Measurements from ENCODE around the gene ST6GALNAC3. TPM values are rescaled to one million over a fixed set of nuclear protein-coding genes. Genes with fewer than 3 reads are reported as not detected.

ST6GALNAC3 gene
- total and polyA plus RNA-seq, 2 donors, result 1.2 to 1.8 TPM

DNA sequence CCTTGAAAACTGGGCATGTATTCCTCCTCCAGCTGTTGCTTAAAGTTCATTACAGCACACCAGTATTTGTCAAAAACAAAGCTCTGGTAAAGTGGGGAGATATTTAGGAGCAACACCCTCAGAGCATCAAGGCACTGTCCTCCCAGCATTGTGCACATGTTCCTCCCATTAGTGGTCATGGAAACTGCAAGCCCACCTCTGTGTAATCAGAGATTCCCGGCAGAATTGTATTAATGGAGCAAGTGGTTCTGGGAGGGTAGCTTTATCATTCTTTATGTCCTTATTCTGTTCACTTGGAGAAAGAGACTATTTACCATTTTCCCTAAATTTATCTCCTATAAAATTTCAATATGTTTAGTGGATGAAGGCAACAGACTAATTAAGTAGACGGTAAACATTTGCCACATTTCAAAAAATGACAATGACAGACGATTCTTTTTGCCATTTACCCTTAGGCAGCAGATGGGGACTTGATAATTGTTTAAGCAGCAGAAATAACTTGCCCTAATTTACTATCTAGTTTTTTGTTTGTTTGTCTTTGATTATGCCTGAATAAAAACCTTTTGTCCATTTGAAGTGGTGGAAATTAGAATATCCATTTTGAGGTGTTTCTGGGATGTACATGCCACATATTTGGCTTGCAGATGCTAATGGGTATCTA is 503.1 kb downstream of the ST6GALNAC3 start:
- Histone ChIP-seq H3K27ac (ENCODE audit: low read depth in 1 of 2, low read length in 1 of 2) (no peak overlapping the region), H3K9me3 (ENCODE audit: control insufficient read depth in 2 of 2, insufficient read depth in 1 of 2, low read length in 1 of 2) (no peaks in the 10 kb centered on the region), H3K4me3 (ENCODE audit: low read length in 2 of 2) (no peak overlapping the region), H3K4me1 (ENCODE audit: control insufficient read depth in 2 of 2, insufficient read depth in 2 of 2, low read length in 2 of 2) (no peaks in the 10 kb centered on the region), H3K36me3 (ENCODE audit: control insufficient read depth in 2 of 2, insufficient read depth in 2 of 2, low read length in 1 of 2) (no peaks in the 10 kb centered on the region), H3K27me3 (ENCODE audit: control insufficient read depth in 2 of 2, insufficient read depth in 1 of 2, low read length in 1 of 2) (no peaks in the 10 kb centered on the region)
- DNase-seq (ENCODE audit: low read depth in 6 of 9, low spot score in 9 of 9), result no peak
- WGBS, result 94% methylated on average over 3 of the region's 3 CpGs

- H3K9me3 ChIP-seq (ENCODE audit: control insufficient read depth in 2 of 2, insufficient read depth in 1 of 2, low read length in 1 of 2), result no peaks in the 10 kb centered on the region
- no peaks in the 10 kb centered on the region for H3K4me1 ChIP-seq (ENCODE audit: control insufficient read depth in 2 of 2, insufficient read depth in 2 of 2, low read length in 2 of 2)
- no peak overlapping the region for H3K4me3 ChIP-seq (ENCODE audit: low read length in 2 of 2)
- H3K27me3 ChIP-seq (ENCODE audit: control insufficient read depth in 2 of 2, insufficient read depth in 1 of 2, low read length in 1 of 2), result no peaks in the 10 kb centered on the region
- H3K27ac ChIP-seq (ENCODE audit: low read depth in 1 of 2, low read length in 1 of 2), result no peak overlapping the region
- H3K36me3 ChIP-seq (ENCODE audit: control insufficient read depth in 2 of 2, insufficient read depth in 2 of 2, low read length in 1 of 2), result no peaks in the 10 kb centered on the region
- WGBS, result 94% methylated on average over 2 of the region's 2 CpGs
- no peak for DNase-seq (ENCODE audit: low read depth in 6 of 9, low spot score in 9 of 9)
These were observed 505.7 kb downstream of the ST6GALNAC3 start for GRCh38 chr1:76580206-76580605.

DNA sequence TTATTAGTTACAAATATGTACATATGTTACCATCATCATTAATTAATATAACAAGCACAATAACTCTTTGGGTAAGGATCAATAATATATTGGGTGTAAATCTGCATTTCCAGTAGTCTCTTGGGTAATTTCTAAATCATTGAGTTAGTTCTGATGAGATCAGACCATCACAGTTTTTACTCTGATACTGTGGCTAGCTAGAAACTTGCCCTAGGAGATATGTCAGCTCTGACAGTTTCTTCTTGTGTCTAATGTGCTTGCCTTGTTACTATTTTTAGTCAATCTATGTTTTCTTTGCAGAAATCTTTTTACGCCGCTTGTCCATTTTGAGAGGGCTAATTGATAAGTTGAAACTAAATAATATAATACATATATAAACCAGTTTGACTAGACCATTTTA is 507.2 kb downstream of the ST6GALNAC3 start:
- no peaks in the 10 kb centered on the region for H3K36me3 ChIP-seq (ENCODE audit: control insufficient read depth in 2 of 2, insufficient read depth in 2 of 2, low read length in 1 of 2)
- WGBS, result 97% methylated on average over 2 of the region's 2 CpGs
- no peak for DNase-seq (ENCODE audit: low read depth in 6 of 9, low spot score in 9 of 9)

DNA sequence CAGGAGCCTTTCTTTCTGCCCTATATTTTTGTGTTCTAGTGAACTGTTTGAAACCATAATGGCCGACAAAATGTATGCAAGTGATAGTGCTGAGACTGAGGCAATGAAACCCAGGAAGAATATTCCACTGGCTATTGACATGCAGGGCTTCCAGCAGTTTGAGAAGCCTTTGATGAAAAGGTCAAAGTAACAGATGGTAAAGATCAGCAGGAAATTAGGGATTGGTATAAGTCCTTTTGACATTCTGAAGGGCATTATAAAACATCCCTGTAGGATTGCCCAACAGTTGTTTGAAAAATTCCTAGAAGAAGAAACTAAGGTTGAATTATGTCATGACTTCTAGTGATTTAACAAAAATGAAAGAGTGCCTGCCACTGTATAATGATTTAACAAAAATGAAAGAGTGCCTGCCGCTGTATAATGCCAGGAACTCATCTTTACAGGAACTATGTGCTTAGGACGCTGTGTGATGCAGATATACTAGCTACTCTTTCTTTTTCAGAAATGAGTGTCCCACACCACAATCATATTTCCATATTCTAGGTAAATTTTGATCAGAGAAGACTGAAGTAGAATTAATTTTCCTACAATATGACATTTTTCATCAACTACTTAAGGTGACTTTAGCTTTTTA is 508.8 kb downstream of the ST6GALNAC3 start:
- no peaks in the 10 kb centered on the region for H3K9me3 ChIP-seq (ENCODE audit: control insufficient read depth in 2 of 2, insufficient read depth in 1 of 2, low read length in 1 of 2)
- H3K36me3 ChIP-seq (ENCODE audit: control insufficient read depth in 2 of 2, insufficient read depth in 2 of 2, low read length in 1 of 2), result no peaks in the 10 kb centered on the region
- H3K4me1 ChIP-seq (ENCODE audit: control insufficient read depth in 2 of 2, insufficient read depth in 2 of 2, low read length in 2 of 2), result no peaks in the 10 kb centered on the region
- no peak for DNase-seq (ENCODE audit: low read depth in 6 of 9, low spot score in 9 of 9)
- no peak overlapping the region for H3K27ac ChIP-seq (ENCODE audit: low read depth in 1 of 2, low read length in 1 of 2)
- 94% methylated on average over 3 of the region's 3 CpGs for WGBS
- no peaks in the 10 kb centered on the region for H3K27me3 ChIP-seq (ENCODE audit: control insufficient read depth in 2 of 2, insufficient read depth in 1 of 2, low read length in 1 of 2)
- H3K4me3 ChIP-seq (ENCODE audit: low read length in 2 of 2), result no peak overlapping the region

More for the DNA sequence above, 507.2 kb downstream of the ST6GALNAC3 start:
- no peaks in the 10 kb centered on the region for H3K27me3 ChIP-seq (ENCODE audit: control insufficient read depth in 2 of 2, insufficient read depth in 1 of 2, low read length in 1 of 2)
- H3K9me3 ChIP-seq (ENCODE audit: control insufficient read depth in 2 of 2, insufficient read depth in 1 of 2, low read length in 1 of 2), result no peaks in the 10 kb centered on the region
- no peak overlapping the region for H3K4me3 ChIP-seq (ENCODE audit: low read length in 2 of 2)
- H3K27ac ChIP-seq (ENCODE audit: low read depth in 1 of 2, low read length in 1 of 2), result no peak overlapping the region
- no peaks in the 10 kb centered on the region for H3K4me1 ChIP-seq (ENCODE audit: control insufficient read depth in 2 of 2, insufficient read depth in 2 of 2, low read length in 2 of 2)

GRCh38 chr1:76583875-76584477 is 509.4 kb downstream of the ST6GALNAC3 start:
- H3K36me3 ChIP-seq (ENCODE audit: control insufficient read depth in 2 of 2, insufficient read depth in 2 of 2, low read length in 1 of 2), result no peaks in the 10 kb centered on the region
- no peaks in the 10 kb centered on the region for H3K4me1 ChIP-seq (ENCODE audit: control insufficient read depth in 2 of 2, insufficient read depth in 2 of 2, low read length in 2 of 2)
- H3K4me3 ChIP-seq (ENCODE audit: low read length in 2 of 2), result no peak overlapping the region
- H3K9me3 ChIP-seq (ENCODE audit: control insufficient read depth in 2 of 2, insufficient read depth in 1 of 2, low read length in 1 of 2), result no peaks in the 10 kb centered on the region
- H3K27me3 ChIP-seq (ENCODE audit: control insufficient read depth in 2 of 2, insufficient read depth in 1 of 2, low read length in 1 of 2), result no peaks in the 10 kb centered on the region
- no peak overlapping the region for H3K27ac ChIP-seq (ENCODE audit: low read depth in 1 of 2, low read length in 1 of 2)
- no peak for DNase-seq (ENCODE audit: low read depth in 6 of 9, low spot score in 9 of 9)
- 95% methylated on average over 1 of the region's 1 CpG for WGBS

DNA sequence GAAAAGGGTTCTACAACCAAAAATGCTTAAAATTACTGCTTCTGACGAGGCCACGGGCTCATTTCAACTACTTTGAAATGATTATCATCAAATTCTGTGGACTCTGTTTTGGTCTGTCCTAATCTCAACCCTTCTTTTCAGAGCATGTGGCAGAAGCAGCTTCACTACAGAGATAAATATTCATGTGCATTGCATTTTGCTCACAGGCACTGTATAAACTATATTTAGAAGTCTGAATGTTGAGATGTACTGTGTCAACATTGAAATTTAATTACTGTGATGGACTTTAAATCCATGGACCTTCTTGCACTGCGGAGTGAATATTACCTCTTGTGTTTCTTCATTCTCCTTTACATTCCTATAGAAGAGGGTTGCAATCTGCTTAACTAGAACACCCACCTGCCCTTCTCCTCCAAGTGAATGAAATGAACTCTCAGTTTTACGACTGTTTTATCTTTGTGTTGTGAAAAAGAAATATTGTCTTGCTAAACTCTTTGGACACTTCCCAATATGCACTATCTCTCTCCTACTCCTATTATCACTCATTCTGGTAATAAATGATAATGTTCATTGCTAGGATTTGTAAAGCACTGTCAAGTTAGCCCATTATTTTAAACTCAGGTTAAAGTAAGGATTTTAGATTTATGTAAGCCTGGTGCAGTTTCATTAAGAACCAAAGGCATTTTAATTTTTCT is 511.6 kb downstream of the ST6GALNAC3 start:
- WGBS, result 94% methylated on average over 4 of the region's 4 CpGs

GRCh38 chr1:76587212-76587611 is 512.7 kb downstream of the ST6GALNAC3 start:
- WGBS, result 94% methylated on average over 9 of the region's 9 CpGs
- H3K4me3 ChIP-seq (ENCODE audit: low read length in 2 of 2), result no peak overlapping the region

More for the DNA sequence above, 511.6 kb downstream of the ST6GALNAC3 start:
- no peak overlapping the region for H3K27ac ChIP-seq (ENCODE audit: low read depth in 1 of 2, low read length in 1 of 2)
- no peaks in the 10 kb centered on the region for H3K36me3 ChIP-seq (ENCODE audit: control insufficient read depth in 2 of 2, insufficient read depth in 2 of 2, low read length in 1 of 2)
- H3K4me3 ChIP-seq (ENCODE audit: low read length in 2 of 2), result no peak overlapping the region
- no peaks in the 10 kb centered on the region for H3K27me3 ChIP-seq (ENCODE audit: control insufficient read depth in 2 of 2, insufficient read depth in 1 of 2, low read length in 1 of 2)
- DNase-seq (ENCODE audit: low read depth in 6 of 9, low spot score in 9 of 9), result no peak
- H3K4me1 ChIP-seq (ENCODE audit: control insufficient read depth in 2 of 2, insufficient read depth in 2 of 2, low read length in 2 of 2), result no peaks in the 10 kb centered on the region
- no peaks in the 10 kb centered on the region for H3K9me3 ChIP-seq (ENCODE audit: control insufficient read depth in 2 of 2, insufficient read depth in 1 of 2, low read length in 1 of 2)

DNA sequence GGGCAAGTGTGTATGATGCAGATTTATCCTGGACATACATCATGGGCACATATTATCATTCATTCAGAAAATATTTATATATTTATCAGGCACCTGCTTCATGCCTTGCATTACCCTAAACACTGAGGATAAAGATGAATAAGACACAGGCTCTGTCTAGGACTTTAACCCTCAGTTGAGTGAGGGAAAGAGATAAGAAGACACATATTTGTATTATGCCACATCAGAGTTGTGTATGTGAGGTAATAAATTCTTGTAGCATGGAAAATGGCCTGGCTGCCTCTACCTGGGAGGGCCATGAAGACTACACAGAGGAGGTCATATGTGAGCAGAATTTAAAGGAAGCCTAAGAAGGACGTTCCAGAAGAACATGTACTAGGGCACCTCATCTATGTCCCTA is 516.9 kb downstream of the ST6GALNAC3 start:
- no peak for DNase-seq (ENCODE audit: low read depth in 6 of 9, low spot score in 9 of 9)
- 95% methylated on average over 1 of the region's 1 CpG for WGBS

More at GRCh38 chr1:76587212-76587611, 512.7 kb downstream of the ST6GALNAC3 start:
- no peaks in the 10 kb centered on the region for H3K4me1 ChIP-seq (ENCODE audit: control insufficient read depth in 2 of 2, insufficient read depth in 2 of 2, low read length in 2 of 2)
- no peaks in the 10 kb centered on the region for H3K9me3 ChIP-seq (ENCODE audit: control insufficient read depth in 2 of 2, insufficient read depth in 1 of 2, low read length in 1 of 2)
- H3K27ac ChIP-seq (ENCODE audit: low read depth in 1 of 2, low read length in 1 of 2), result no peak overlapping the region
- no peaks in the 10 kb centered on the region for H3K27me3 ChIP-seq (ENCODE audit: control insufficient read depth in 2 of 2, insufficient read depth in 1 of 2, low read length in 1 of 2)
- no peak for DNase-seq (ENCODE audit: low read depth in 6 of 9, low spot score in 9 of 9)
- H3K36me3 ChIP-seq (ENCODE audit: control insufficient read depth in 2 of 2, insufficient read depth in 2 of 2, low read length in 1 of 2), result no peaks in the 10 kb centered on the region

DNA sequence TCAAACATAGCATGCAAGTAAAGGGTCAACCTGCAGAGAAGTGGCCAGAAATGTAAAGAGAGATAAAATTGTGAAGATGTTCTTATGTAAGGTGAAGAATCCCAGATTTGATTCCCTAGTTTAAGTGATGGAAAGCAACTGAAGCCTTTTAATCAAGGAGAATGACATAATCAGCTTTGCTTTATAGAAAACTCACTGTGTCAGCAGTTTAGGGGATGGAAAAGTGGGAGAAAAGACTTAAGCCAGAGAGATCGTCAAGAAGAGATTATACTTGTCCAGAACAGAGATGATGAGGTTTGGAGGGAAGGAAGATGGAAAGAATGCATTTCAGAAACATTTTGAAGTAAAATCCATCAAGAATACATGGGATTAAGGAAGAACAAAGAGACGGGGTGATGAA is 517.4 kb downstream of the ST6GALNAC3 start:
- Histone ChIP-seq H3K36me3 (ENCODE audit: control insufficient read depth in 2 of 2, insufficient read depth in 2 of 2, low read length in 1 of 2) (no peaks in the 10 kb centered on the region), H3K4me3 (ENCODE audit: low read length in 2 of 2) (no peak overlapping the region), H3K27ac (ENCODE audit: low read depth in 1 of 2, low read length in 1 of 2) (no peak overlapping the region), H3K27me3 (ENCODE audit: control insufficient read depth in 2 of 2, insufficient read depth in 1 of 2, low read length in 1 of 2) (no peaks in the 10 kb centered on the region), H3K4me1 (ENCODE audit: control insufficient read depth in 2 of 2, insufficient read depth in 2 of 2, low read length in 2 of 2) (no peaks in the 10 kb centered on the region), H3K9me3 (ENCODE audit: control insufficient read depth in 2 of 2, insufficient read depth in 1 of 2, low read length in 1 of 2) (no peaks in the 10 kb centered on the region)
- 93% methylated on average over 2 of the region's 2 CpGs for WGBS
- no peak for DNase-seq (ENCODE audit: low read depth in 6 of 9, low spot score in 9 of 9)

More for the DNA sequence above, 516.9 kb downstream of the ST6GALNAC3 start:
- H3K4me3 ChIP-seq (ENCODE audit: low read length in 2 of 2), result no peak overlapping the region
- no peaks in the 10 kb centered on the region for H3K36me3 ChIP-seq (ENCODE audit: control insufficient read depth in 2 of 2, insufficient read depth in 2 of 2, low read length in 1 of 2)
- H3K4me1 ChIP-seq (ENCODE audit: control insufficient read depth in 2 of 2, insufficient read depth in 2 of 2, low read length in 2 of 2), result no peaks in the 10 kb centered on the region
- H3K9me3 ChIP-seq (ENCODE audit: control insufficient read depth in 2 of 2, insufficient read depth in 1 of 2, low read length in 1 of 2), result no peaks in the 10 kb centered on the region
- H3K27ac ChIP-seq (ENCODE audit: low read depth in 1 of 2, low read length in 1 of 2), result no peak overlapping the region
- no peaks in the 10 kb centered on the region for H3K27me3 ChIP-seq (ENCODE audit: control insufficient read depth in 2 of 2, insufficient read depth in 1 of 2, low read length in 1 of 2)
